ENCODE data around the gene SOCS7.
A peak's percentile ranks its signal among the peaks of the same experiment; 100 is the strongest.

Gene SOCS7

DNA sequence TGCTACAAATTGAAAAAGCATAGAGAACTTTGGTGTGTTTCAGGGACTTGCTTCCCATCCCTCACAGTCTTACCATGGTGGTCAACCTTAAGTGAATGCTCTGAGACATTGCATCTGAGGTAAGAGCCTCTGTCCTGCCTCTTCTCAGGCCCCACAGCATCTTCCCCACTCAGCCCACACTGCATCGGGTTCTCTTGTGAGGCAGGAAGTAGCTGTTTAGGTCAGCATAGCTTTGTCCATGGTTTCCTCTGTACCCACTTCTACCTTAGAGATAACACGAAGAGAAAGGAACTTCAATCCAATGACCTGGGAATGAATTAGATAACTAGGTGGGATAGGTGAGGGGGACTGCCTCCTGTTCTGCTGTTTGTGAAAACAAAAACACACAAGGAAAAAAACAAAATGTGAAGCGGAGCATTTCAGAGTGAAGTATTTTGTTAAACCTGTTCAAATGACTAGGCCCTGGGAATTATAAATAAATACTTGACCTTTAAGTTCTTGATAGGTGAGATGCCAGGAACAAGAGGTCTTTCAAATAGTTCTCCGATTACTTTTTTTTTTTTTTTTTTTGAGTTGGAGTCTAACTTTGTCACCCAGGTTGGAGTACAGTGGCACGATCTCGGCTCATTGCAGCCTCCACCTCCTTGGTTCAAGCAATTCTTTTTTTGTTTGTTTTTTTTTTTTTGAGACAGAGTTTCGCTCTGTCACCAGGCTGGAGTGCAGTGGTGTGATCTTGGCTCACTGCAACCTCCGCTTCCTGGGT lies 17.7 kb downstream of the SOCS7 start:
- DNase-seq, result no peak

DNA sequence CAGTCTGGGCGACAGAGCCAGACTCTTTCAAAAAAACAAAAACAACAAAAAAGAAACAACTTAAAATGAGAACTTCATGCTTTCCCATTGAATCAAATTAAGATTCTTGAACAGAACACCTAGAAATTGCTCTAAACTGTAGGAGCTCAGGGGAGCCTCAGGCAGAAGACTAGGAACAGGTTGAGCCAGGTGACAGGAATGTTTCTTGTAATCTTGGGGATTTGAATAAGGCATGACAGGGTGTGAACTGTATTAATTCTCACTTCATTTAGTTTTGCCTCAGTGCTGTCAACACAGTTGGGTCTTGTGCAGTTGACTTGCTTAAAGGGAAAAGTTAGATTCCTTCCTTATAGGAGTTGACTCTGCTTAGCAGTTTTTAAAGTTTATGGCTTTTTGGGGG lies 27.8 kb downstream of the SOCS7 start:
- DNase-seq, result no peak

DNA sequence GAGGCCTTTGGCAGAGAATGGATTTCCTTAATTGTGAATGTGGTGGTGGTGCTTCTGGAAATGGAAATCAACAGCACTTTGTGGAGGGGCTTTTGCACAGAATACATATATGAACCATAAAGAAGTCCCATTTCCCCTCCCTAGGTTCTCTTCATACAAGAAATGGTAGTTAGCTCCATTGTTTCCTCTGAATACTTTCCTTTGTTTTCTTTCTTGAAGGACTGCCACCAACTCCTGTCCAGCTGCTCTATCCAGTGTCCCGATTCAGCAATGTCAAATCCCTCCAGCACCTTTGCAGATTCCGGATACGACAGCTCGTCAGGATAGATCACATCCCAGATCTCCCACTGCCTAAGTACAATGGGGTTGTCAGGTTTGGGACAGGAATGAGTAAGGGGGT lies 43.4 kb downstream of the SOCS7 start:
- DNase-seq, result no peak

DNA sequence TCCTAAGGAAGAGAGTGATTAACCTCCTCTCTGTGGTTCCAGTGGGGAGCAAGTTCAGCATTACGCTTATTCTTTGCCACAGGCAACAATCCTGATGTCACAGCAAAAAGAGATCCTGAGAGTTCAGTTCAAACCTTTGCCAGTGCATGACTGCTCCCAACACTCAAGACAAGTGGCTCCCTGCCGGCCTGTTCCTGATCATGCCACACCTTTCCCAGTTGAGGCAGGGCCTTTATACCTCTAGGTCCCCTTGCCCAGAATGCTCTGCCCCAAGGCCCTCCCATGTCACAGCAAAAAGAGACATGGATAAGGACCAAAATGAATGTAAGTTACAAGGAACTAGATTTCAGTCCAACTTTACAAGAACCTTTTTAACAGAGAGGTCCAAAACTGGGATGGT lies 45.6 kb downstream of the SOCS7 start:
- no peak for DNase-seq

DNA sequence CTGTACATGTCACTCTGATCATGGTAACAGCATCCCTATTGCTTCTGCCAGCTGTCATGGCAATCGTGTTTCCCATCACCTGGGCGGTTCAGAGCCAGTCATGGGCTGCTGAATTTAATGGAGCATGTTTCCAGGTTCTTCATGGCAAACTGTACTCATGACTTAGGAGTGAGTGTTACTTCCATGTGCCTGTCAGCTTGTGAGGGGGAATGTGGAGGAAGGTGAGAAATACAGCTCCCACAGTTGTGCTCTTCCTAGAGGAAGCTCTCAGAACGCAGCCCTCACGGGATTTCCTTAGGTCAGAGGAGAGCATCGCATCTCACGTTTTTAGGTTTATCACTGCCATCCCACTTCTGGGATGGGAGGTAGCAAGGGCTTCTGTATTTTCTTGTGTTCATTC lies 48.6 kb downstream of the SOCS7 start:
- DNase-seq, result no peak

DNA sequence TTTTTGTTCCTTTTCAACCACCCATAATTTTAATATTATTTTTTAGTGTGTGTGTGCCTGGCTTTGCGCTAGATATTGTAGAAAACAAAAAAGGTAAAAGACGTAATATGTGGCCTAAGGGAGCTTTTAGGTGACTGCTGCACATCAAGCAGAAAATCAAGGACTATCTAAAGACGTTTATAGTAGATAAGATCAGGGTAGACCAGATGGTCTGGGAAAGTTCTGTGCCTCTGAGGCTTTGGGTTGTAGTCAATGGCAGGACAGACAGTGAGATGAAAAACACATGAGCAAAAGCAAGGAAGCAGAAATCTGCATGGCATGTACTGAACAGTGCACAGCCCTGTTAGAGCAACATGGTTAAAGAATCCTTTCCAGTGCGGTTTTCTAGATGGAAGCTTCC lies 49.8 kb downstream of the SOCS7 start:
- no peak for DNase-seq

DNA sequence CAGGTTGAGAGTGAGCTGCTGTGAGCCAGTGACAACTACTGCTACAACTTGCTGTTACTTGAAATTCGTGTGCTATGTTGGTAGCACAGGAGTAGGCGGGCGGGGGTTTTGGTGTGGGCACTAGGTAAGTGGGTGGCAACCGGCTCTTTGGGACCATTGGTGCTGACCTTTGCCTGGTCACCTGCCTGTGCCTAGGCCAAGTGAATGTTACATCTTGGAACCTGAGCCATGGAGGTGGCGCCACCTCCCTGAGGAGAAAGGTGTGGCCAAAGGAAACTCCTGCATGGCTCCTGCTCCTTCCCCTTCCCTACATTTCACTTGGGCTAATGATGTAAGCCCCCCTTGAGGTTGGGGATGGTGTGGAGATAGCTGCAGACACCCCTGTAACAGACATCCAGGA lies 51.3 kb downstream of the SOCS7 start:
- DNase-seq, result no peak

DNA sequence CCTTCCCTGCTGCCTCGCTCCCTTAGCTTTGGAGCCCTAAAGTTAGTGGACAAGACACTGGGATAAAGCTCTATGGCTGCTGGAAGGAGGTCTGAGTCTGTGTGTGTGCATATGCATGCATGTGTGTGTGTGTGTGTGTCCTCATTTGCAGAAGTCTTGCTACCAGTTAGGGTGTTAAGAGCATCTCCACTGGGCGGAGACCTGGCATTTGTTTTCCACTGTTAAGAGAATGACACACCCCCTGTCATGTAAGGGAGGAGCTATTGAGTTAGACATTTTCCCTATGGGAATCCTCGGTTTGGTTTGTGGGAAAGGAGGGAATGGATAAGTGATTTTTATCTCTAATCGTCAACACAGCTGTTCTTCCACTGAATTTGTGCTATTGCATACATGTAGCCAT lies 51.8 kb downstream of the SOCS7 start:
- no peak for DNase-seq

DNA sequence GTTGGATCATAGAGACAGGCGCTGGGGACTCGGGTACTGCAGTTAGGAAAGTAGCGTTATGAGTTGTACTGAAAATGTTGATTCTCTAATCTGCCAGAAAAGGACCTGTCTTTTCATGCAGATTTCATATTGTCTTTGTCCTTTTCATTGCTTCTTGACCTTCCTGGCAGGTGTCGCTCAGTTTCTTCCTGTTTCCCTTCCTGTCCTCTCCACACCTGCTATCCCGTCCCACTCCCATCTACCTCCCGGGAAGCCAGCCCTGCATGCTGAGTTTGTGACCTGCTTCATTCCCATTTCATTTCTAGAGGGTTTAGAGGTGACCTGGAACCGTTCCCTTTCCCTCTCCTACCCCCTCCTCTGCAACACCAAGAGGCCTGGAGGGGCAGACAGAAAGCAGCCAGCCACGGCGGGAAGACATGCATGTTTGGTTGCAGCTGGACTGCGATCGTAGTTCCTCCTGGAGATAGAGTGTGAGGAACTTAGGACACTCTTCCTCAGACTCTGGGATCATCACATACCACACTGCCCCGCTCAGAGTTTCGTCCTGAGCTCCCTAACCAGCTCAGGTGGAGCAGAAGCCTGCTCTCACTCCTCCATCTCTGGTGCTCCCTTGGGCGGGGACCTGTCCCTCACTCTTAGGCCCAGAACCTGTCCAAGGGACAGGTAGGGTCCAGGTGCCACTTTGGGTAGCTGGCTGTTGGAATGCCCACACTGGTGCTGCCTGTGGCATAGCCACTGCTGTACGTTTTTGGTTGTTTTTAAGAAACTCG lies 52.7 kb downstream of the SOCS7 start:
- no peak for DNase-seq

DNA sequence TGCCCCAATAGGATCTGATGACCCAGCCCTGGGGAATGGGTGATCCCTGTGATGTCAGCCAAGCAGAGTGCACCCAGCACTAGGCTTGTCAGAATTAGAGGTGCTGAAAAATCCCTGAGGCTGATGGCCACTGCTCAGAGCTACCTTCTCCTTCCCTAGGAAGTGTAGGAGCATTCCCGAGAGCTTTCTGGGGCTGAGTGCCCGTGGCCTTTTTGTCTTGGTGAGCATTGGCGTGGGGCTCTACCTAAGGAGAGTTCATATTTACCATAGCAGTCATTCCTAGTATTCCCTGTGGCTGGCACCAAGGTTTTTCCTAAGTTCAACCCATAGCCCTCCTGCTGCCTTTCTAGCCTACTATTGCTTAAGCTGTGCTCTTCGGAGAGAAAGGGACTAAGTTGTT lies 54.0 kb downstream of the SOCS7 start:
- no peak for DNase-seq

DNA sequence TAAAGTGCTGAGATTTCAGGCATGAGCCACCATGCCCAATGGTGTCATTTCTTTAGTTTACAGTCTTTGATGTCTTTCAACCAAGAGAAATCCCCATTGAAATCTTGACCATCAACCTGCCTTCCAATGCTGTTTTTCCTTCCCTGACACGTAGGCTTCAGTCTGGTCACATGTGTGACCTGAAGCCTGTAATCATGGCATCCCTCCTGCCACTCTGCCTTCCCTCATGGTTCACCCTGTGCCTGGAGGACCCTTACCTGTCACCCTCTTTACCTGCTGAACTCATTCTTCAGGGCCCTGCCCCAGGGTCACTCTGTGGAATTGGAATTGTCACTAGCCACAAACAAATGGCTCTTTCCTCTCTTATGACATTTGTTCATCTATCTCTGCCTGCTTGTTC lies 58.6 kb downstream of the SOCS7 start:
- DNase-seq, result no peak

DNA sequence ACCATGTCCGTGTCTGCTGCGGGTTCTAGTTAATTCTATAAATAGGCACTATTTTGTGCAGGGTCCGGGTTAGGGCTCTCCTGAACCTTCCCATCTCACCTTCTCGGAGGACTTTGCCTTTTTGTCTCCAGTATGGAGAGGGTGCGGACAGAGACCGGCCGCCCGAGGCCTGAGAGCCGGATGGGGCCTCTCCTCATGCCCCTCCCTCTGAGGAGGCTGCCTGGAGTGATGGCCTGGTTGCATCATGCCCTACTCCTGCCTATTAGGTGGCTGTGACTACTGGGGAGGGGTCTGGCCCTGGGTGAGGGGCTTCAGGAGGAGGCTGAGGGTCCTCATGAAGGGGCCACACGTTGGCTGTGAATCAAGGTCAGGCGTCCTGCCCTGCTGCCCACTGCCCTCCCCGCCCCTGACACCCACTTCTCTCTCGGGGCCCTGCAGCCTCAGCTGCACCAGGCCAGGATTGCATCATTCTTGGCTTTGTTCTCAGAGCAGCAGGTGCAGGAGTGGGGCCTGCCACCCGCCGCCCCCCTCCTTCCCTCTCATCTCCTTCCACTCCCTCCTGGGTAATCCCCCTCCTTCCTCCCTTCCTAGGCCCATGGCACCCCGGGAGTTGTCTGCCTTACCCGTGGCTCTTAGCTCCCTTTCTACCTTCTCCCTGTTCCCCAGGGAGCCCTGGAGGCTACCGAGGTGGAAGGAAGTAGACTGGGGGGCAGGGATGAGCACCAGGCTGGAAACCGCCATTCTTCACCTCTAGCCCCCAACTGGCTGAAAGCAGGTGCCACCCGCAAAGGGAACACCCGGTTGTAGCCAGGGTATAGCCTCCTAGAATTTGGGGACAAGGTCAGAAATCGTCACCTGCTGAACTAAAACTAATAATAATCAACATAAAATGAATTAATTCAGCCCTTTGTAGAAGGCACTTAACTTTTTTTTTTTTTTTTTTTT lies 63.9 kb downstream of the SOCS7 start:
- DNase-seq, result peak in 1 of 5 donors; percentile 65

DNA sequence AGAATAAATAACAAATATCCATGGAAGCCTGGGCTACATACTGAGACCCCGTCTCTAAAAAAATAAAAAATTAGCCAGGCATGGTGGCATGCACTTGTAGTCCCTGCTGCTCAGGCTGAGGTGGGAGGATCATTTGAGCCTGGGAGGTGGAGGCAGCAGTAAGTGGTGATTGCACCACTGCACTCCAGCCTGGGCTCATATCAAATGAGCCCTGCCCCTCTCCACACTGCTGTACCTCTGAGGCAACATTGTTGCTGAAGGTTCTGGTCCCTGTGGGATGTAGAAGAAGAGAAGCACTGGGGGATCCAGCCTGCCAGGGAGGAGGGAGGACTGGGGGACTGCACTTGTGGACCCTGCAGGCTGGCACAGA lies 65.2 kb downstream of the SOCS7 start:
- DNase-seq, result no peak

DNA sequence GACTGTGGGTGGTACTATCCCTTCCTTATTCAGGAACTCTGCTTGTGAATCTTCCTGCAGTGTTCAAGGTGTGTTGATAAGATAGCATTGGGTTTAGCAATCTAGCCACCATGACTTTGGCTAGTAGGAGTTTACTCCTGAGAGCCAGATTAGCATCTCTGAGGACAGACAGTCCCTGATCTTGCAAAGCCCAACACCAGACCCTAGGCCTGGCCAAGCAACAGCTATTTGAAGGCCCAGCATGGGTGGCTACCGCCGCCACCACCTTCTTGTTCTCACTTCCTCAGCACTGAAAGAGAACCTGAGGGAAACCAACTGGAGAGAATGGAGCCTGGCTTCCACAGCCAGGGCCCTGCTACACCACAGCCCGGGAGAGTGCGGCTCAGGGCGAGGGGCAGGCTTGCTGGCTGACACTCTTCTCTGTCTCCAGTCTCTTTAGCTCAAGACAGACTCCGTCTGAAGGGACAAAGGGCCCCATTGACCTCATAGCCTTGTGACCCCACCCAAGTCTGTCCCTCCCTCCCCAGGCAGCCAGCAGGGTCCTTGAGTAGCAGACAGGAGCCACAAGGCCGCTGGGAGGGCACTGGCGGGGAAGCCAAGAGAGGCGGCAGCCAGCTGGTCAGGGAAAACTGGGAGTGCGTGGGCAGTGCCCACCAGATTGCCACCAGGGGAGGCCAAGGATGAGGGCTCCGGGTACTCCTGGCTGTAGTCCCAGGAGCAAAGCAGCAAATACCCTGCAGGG lies 65.7 kb downstream of the SOCS7 start:
- DNase-seq, result no peak

DNA sequence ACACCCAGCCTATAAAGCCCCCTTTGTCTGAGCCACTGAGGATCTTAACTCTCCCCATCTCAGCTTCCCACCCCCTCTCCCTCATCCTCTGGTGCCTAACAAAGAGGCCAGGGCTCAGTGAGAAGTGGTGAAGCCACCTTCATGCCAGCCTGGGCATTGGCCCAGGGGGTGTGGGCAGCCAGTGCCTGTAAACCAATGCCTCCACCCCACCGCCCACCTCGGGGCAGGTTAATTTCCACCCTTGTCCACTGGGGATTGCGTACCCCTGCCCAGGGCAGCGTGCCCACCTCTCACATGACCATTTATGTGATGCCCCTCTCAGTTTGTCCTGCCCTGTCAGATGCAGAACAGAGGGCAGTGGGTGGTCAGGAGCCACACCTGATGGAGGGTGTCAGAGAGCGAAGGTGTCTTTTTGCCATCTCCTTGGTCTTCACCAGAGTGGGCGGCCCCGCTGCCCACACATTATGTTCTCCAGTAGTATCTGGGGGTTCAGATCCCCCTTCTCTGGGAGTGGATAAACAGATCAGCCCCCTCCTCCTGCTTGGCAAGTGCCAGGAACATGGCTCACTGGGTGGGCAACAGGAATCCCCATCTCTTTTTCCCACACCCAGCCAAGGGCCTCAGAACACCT lies 66.5 kb downstream of the SOCS7 start:
- no peak for DNase-seq

DNA sequence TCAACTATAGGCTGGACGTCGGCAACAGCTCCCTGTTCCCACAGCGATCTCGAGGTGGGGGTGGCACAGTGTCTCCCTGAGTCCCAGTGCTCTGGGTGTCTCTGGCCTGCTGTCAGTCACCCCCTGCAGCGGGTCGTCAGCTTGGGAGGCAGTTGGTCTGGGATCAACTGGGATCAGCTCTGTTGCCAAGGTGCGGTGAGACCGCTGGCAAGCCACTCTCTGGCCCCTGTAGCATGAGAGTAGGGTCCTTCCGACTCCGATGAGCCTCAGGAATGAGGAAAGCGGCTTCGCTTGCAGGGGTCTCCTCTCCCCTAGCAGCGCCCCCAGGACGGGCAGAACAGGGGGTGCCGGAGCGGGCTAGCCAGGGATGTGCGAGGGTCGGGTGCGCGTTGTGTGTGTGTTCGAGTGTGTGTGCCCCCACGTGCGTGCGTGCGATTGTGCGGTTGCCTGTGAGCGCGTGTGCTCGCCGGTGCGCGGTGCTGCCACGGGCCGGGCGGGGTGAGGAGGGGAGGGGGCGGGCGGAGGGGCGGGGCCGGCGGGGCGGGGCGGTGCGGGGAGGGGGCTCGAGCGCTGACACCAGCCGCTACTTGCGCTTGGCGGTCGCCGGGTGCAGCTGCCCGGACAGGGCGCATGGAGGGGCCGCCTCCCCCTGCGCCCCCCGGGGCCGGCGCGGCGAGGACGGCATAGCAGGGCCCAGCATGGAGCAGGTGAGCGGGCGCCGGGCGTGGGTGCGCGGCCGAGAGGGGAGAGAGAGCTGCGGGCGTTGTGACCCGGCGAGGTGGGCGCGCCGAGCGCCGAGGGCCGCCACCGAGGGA lies 67.3 kb downstream of the SOCS7 start:
- DNase-seq, result no peak

DNA sequence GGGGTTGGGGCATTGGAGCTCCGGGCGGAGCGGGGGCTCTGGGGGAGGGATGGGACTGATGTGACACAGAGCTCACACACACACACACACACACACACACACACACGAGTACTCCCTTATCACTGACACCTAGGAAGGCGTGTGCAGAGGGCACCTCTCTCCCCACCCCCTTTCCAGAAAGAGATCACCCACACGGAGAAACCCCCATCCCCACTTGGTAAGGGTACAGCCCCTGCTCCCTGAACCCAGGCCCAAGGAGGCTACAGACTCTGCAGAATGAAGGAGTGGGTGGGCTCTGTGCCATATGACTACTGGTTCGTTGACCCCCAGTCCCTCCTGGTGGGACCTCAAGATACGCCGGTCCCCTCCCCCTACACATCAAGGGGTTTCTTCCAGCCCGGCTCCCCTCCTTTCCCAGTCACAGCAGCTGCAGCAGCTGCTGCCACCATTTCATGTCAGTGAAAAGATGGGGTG lies 67.9 kb downstream of the SOCS7 start:
- DNase-seq, result no peak

DNA sequence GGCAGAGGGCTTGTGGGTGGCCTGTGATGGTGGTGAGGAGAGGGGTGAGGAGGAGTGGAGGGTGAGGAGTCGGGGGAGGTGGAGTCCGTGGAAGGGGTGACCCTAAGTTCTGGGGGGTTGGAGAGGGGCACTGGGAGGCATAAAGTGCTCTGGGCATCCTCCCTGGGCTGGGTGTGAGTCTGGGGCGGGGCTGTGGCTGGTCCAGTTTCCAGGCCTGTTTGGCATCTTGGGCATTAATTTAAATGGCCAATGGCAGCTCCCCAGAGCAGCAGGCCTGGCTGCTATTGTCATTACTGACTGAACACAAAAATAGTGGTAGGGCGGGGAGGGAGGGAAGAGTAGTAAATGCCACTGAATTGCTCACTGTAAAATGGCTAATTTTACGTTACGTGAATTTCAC lies 68.9 kb downstream of the SOCS7 start:
- no peak for DNase-seq

DNA sequence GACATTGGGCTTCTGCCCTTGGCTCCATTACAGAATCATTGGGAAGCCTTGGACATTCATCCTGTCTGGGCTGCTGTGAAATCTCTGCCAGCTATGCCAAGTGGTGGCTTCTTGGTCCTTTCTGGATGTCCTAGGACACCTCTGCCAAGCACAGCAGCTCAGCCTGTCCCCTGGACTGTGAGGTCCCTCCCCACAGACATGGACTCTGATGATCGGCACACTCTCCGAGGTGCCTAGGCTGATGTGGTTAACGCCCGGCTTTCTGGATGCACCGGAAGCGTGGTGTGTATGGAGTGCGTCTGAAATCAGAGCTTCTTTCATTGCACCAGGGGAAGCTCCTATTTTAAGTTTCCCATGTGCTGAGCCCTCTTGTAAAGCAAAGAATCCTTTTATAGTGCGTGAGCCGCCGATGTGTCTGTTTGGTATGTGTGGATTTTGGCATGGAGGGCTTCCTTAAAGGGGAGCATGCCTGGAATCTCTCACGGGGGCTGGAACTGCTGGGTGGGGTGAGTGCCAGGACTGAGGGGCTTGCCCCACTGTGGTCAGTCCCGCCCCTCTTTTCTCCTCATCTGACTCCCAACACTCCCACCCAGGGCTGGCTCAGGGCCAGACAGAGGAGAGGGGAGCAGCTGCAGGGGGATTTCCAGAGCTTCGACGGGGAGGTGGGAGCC lies 69.7 kb downstream of the SOCS7 start:
- DNase-seq, result no peak

Measured in T-helper 1 cell (primary cell).